Measurements from ENCODE around the gene DENND2C.

DENND2C gene

GRCh38 chr1:114607223-114607622 lies 62.6 kb downstream of the DENND2C start:
- Histone ChIP-seq H3K9ac (ENCODE audit: low read depth, low read length) (no peak overlapping the region), H3K36me3 (ENCODE audit: insufficient read depth, low read length) (no peaks in the 10 kb centered on the region), H3K27ac (ENCODE audit: low read length) (no peak overlapping the region), H2AFZ (ENCODE audit: low read depth, low read length) (no peak overlapping the region), H3K4me1 (ENCODE audit: insufficient read depth, low read length) (no peaks in the 10 kb centered on the region), H3K4me3 (ENCODE audit: low read depth in 1 of 2, low read length in 2 of 2) (no peak overlapping the region), H3K4me2 (ENCODE audit: insufficient read depth, low read length) (no peak overlapping the region), H3K27me3 (ENCODE audit: insufficient read depth, low read length, poor library complexity) (peaks cover 8% of the 10 kb centered on the region), H3K79me2 (ENCODE audit: insufficient read depth, low read length) (no peaks in the 10 kb centered on the region), H3K9me3 (ENCODE audit: insufficient read depth, low read length, severe bottlenecking) (no peaks in the 10 kb centered on the region), H4K20me1 (ENCODE audit: insufficient read depth, low read length) (no peaks in the 10 kb centered on the region)
- ATAC-seq (ENCODE audit: insufficient read depth, low read depth) (no peak), DNase-seq (no peak)
- TF ChIP-seq EZH2 (IDR thresholded peaks at IDR 0.05; ENCODE audit: borderline replicate concordance, low read depth, low read length, severe bottlenecking) (no peak), CTCF (IDR thresholded peaks at IDR 0.05; ENCODE audit: borderline replicate concordance, extremely low read depth, low read length, poor library complexity, severe bottlenecking) (no peak)

- ATAC-seq (ENCODE audit: insufficient read depth, low read depth) (no peak), DNase-seq (no peak)
- peaks cover 8% of the 10 kb centered on the region for H3K27me3 ChIP-seq (ENCODE audit: insufficient read depth, low read length, poor library complexity)
- no peak overlapping the region for H3K9ac ChIP-seq (ENCODE audit: low read depth, low read length)
- H3K4me1 ChIP-seq (ENCODE audit: insufficient read depth, low read length), result no peaks in the 10 kb centered on the region
- no peak for TF ChIP-seq CTCF (IDR thresholded peaks at IDR 0.05; ENCODE audit: borderline replicate concordance, extremely low read depth, low read length, poor library complexity, severe bottlenecking)
- no peaks in the 10 kb centered on the region for H4K20me1 ChIP-seq (ENCODE audit: insufficient read depth, low read length)
- H3K4me2 ChIP-seq (ENCODE audit: insufficient read depth, low read length), result no peak overlapping the region
- H3K9me3 ChIP-seq (ENCODE audit: insufficient read depth, low read length, severe bottlenecking), result no peaks in the 10 kb centered on the region
- H2AFZ ChIP-seq (ENCODE audit: low read depth, low read length), result no peak overlapping the region
- no peak overlapping the region for H3K27ac ChIP-seq (ENCODE audit: low read length)
- H3K4me3 ChIP-seq (ENCODE audit: low read depth in 1 of 2, low read length in 2 of 2), result no peak overlapping the region
- H3K36me3 ChIP-seq (ENCODE audit: insufficient read depth, low read length), result no peaks in the 10 kb centered on the region
- no peaks in the 10 kb centered on the region for H3K79me2 ChIP-seq (ENCODE audit: insufficient read depth, low read length)
These were observed 71.9 kb downstream of the DENND2C start for GRCh38 chr1:114597949-114598348.

- ATAC-seq (ENCODE audit: insufficient read depth, low read depth) (no peak), DNase-seq (no peak)
- Histone ChIP-seq H3K36me3 (ENCODE audit: insufficient read depth, low read length) (no peaks in the 10 kb centered on the region), H4K20me1 (ENCODE audit: insufficient read depth, low read length) (no peaks in the 10 kb centered on the region), H3K4me1 (ENCODE audit: insufficient read depth, low read length) (no peaks in the 10 kb centered on the region), H2AFZ (ENCODE audit: low read depth, low read length) (no peak overlapping the region), H3K9ac (ENCODE audit: low read depth, low read length) (no peak overlapping the region), H3K27me3 (ENCODE audit: insufficient read depth, low read length, poor library complexity) (peaks cover 12% of the 10 kb centered on the region), H3K79me2 (ENCODE audit: insufficient read depth, low read length) (no peaks in the 10 kb centered on the region), H3K9me3 (ENCODE audit: insufficient read depth, low read length, severe bottlenecking) (no peaks in the 10 kb centered on the region), H3K4me2 (ENCODE audit: insufficient read depth, low read length) (no peak overlapping the region), H3K27ac (ENCODE audit: low read length) (no peak overlapping the region), H3K4me3 (ENCODE audit: low read depth in 1 of 2, low read length in 2 of 2) (no peak overlapping the region)
- TF ChIP-seq CTCF (IDR thresholded peaks at IDR 0.05; ENCODE audit: borderline replicate concordance, extremely low read depth, low read length, poor library complexity, severe bottlenecking) (no peak), EZH2 (IDR thresholded peaks at IDR 0.05; ENCODE audit: borderline replicate concordance, low read depth, low read length, severe bottlenecking) (no peak)
These were observed 74.2 kb downstream of the DENND2C start for GRCh38 chr1:114595602-114596001.

- H3K27ac ChIP-seq (ENCODE audit: low read length), result no peak overlapping the region
- no peak overlapping the region for H3K4me2 ChIP-seq (ENCODE audit: insufficient read depth, low read length)
- no peak overlapping the region for H3K9ac ChIP-seq (ENCODE audit: low read depth, low read length)
- ATAC-seq (ENCODE audit: insufficient read depth, low read depth) (no peak), DNase-seq (no peak)
- no peaks in the 10 kb centered on the region for H3K79me2 ChIP-seq (ENCODE audit: insufficient read depth, low read length)
- peaks cover 12% of the 10 kb centered on the region for H3K27me3 ChIP-seq (ENCODE audit: insufficient read depth, low read length, poor library complexity)
- no peaks in the 10 kb centered on the region for H3K9me3 ChIP-seq (ENCODE audit: insufficient read depth, low read length, severe bottlenecking)
- no peak overlapping the region for H3K4me3 ChIP-seq (ENCODE audit: low read depth in 1 of 2, low read length in 2 of 2)
- H4K20me1 ChIP-seq (ENCODE audit: insufficient read depth, low read length), result no peaks in the 10 kb centered on the region
- H3K36me3 ChIP-seq (ENCODE audit: insufficient read depth, low read length), result no peaks in the 10 kb centered on the region
- no peak overlapping the region for H2AFZ ChIP-seq (ENCODE audit: low read depth, low read length)
- H3K4me1 ChIP-seq (ENCODE audit: insufficient read depth, low read length), result no peaks in the 10 kb centered on the region
- TF ChIP-seq CTCF (IDR thresholded peaks at IDR 0.05; ENCODE audit: borderline replicate concordance, extremely low read depth, low read length, poor library complexity, severe bottlenecking) (no peak), EZH2 (IDR thresholded peaks at IDR 0.05; ENCODE audit: borderline replicate concordance, low read depth, low read length, severe bottlenecking) (no peak)
These were observed 75.8 kb downstream of the DENND2C start for GRCh38 chr1:114594046-114594445.

Measured in DND-41 (cell line).